GM12892 (cell line): ENCODE results near the gene SAMD14.

Source experiments
- DNase-seq: peaks from one replicate; pipeline ENCODE4 v3.0.0; 2011; ENCODE audit not compliant: insufficient read length
- FAIRE-seq: peaks from 2 replicates; lab custom pipeline; 2011; peaks lifted over from hg19 to GRCh38; lab: Jason Lieb, UNC
- POLR2A ChIP-seq: IDR thresholded peaks from 2 replicates; pipeline ENCODE4 v1.6.1; 2011; ENCODE audit warnings: low read depth, low read length, control low read depth
- POLR2AphosphoS5 ChIP-seq: IDR thresholded peaks from 2 replicates; pipeline ENCODE4 v1.6.1; 2011; ENCODE audit warnings: low read depth, low read length, control low read depth
- TAF1 ChIP-seq: IDR thresholded peaks from 2 replicates; pipeline ENCODE4 v1.6.1; 2011; ENCODE audit warnings: low read depth, mild to moderate bottlenecking, control low read depth, low read length, borderline replicate concordance

SAMD14 gene

GRCh38 chr17:50080096-50080480, 49.9 kb downstream of the SAMD14 start:
- no peak for FAIRE-seq
- no peak for TF ChIP-seq POLR2A
- TF ChIP-seq POLR2AphosphoS5, result no peak
- TF ChIP-seq TAF1, result no peak
- DNase-seq, result no peak

- DNase-seq, result peak; percentile 77
- peak; percentile 9 for FAIRE-seq
- TF ChIP-seq TAF1, result no peak
- no peak for TF ChIP-seq POLR2AphosphoS5
- TF ChIP-seq POLR2A, result no peak
Measured at GRCh38 chr17:50079334-50080095, 50.4 kb downstream of the SAMD14 start.

GRCh38 chr17:50078430-50078829, 51.5 kb downstream of the SAMD14 start:
- DNase-seq, result no peak
- TF ChIP-seq POLR2AphosphoS5 (no peak), TAF1 (no peak), POLR2A (no peak)
- FAIRE-seq, result no peak

- FAIRE-seq, result no peak
- DNase-seq, result no peak
- TF ChIP-seq TAF1 (no peak), POLR2AphosphoS5 (no peak), POLR2A (no peak)
Measured at GRCh38 chr17:50076591-50077235, 53.2 kb downstream of the SAMD14 start.

GRCh38 chr17:50076221-50076590, 53.8 kb downstream of the SAMD14 start:
- no peak for TF ChIP-seq TAF1
- no peak for TF ChIP-seq POLR2AphosphoS5
- TF ChIP-seq POLR2A, result no peak
- FAIRE-seq, result no peak

GRCh38 chr17:50075446-50076032, 54.4 kb downstream of the SAMD14 start:
- TF ChIP-seq POLR2AphosphoS5 (no peak), POLR2A (no peak), TAF1 (no peak)
- FAIRE-seq, result no peak
- DNase-seq, result no peak

More at GRCh38 chr17:50076221-50076590, 53.8 kb downstream of the SAMD14 start:
- no peak for DNase-seq

GRCh38 chr17:50074227-50074626, 55.7 kb downstream of the SAMD14 start:
- FAIRE-seq (no peak), DNase-seq (no peak)

GRCh38 chr17:50072925-50073324, 57.0 kb downstream of the SAMD14 start:
- TF ChIP-seq TAF1, result no peak
- no peak for TF ChIP-seq POLR2A
- TF ChIP-seq POLR2AphosphoS5, result no peak
- FAIRE-seq (no peak), DNase-seq (no peak)

More at GRCh38 chr17:50074227-50074626, 55.7 kb downstream of the SAMD14 start:
- TF ChIP-seq POLR2A (no peak), POLR2AphosphoS5 (no peak), TAF1 (no peak)

- DNase-seq, result no peak
- TF ChIP-seq POLR2AphosphoS5 (no peak), POLR2A (no peak), TAF1 (no peak)
- FAIRE-seq, result no peak
Measured at GRCh38 chr17:50072130-50072529, 57.8 kb downstream of the SAMD14 start.

- DNase-seq (no peak), FAIRE-seq (no peak)
- TF ChIP-seq TAF1 (no peak), POLR2AphosphoS5 (no peak), POLR2A (no peak)
Measured at GRCh38 chr17:50071692-50072091, 58.3 kb downstream of the SAMD14 start.

GRCh38 chr17:50070908-50071680, 58.9 kb downstream of the SAMD14 start:
- TF ChIP-seq TAF1 (no peak), POLR2AphosphoS5 (no peak)
- FAIRE-seq (no peak), DNase-seq (no peak)

GRCh38 chr17:50067996-50068395, 62.0 kb downstream of the SAMD14 start:
- no peak for TF ChIP-seq TAF1
- TF ChIP-seq POLR2A, result no peak
- TF ChIP-seq POLR2AphosphoS5, result no peak
- FAIRE-seq, result no peak

More at GRCh38 chr17:50067996-50068395, 62.0 kb downstream of the SAMD14 start:
- DNase-seq, result no peak
